CD4-positive, alpha-beta T cell treated with Interleukin-4 for 4 hours (primary cell): Measurements from ENCODE around the gene HDAC2.
"Not testable (repeated sequence)": the region's sequence is repeated elsewhere in the genome, so short reads cannot be mapped to it uniquely, and the experiment has no call there.

Experiments
- DNase-seq: peaks from one replicate; pipeline ENCODE4 v3.0.0-alpha.2; 2020

HDAC2 gene

GRCh38 chr6:113969888-113970804 lies 802 bp downstream of the HDAC2 start:
- DNase-seq: peak; percentile 36

DNA sequence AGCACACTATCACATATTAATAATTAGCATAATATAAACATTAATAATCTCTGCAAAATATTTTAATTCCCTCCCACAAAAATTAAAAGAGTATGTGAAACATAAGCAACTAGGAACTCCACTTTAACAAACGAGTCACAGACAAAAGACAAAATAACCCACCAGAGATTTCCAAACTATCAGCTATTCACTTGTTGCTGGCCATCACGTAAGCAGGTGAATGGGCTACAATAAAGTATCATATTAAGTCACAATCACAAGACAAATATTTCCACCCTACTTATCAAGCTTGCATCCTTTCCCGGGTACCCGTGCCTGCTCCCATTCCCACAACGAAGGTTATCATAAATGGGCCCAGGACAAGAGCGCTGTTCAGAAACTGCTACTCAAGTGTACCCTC lies 2.5 kb downstream of the HDAC2 start:
- no peak for DNase-seq

- no peak for DNase-seq
Measured at GRCh38 chr6:113967777-113968176, 3.2 kb downstream of the HDAC2 start.

GRCh38 chr6:113960795-113961194 lies 10.2 kb downstream of the HDAC2 start:
- no peak for DNase-seq

DNA sequence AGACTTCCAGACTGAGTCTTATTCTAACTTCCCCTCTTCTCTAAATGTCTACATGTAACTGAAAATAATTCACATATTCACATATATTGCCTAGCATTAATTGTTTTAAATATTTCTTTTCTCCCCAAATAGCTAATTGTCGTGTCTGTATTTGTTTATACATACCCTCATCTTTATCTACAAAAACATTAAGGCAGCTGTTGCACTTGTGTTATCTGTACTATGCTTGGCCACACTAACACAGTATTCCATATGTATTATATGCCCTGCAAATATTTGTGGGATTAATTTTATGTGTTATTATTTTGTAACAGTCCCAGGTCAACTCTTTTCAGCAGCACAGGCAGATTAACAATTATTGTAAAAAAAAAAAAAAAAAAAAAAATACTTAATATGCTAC lies 11.7 kb downstream of the HDAC2 start:
- no peak for DNase-seq

- DNase-seq: no peak
Measured at GRCh38 chr6:113954653-113955052, 16.3 kb downstream of the HDAC2 start.

DNA sequence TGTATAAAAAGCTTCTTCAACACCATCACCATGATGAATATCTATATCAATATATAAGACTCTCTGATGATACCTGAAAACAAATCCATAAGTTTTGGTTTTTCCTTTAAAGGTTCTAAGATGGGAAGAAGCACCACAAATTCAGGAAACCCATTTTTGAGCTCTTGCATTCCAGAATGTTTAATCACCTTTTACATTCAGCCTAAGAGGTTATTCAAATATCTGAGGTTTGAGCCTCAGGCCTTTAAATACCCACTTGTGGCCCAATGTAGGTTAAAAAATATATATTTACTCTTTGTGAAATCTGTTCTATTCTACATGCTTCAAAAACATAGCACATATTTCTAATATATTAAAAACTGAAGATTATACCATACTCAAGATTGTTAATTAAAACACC lies 17.6 kb downstream of the HDAC2 start:
- DNase-seq: no peak

GRCh38 chr6:113949499-113949898 lies 21.4 kb downstream of the HDAC2 start:
- no peak for DNase-seq

GRCh38 chr6:113944701-113945100 lies 26.2 kb downstream of the HDAC2 start:
- DNase-seq: no peak

DNA sequence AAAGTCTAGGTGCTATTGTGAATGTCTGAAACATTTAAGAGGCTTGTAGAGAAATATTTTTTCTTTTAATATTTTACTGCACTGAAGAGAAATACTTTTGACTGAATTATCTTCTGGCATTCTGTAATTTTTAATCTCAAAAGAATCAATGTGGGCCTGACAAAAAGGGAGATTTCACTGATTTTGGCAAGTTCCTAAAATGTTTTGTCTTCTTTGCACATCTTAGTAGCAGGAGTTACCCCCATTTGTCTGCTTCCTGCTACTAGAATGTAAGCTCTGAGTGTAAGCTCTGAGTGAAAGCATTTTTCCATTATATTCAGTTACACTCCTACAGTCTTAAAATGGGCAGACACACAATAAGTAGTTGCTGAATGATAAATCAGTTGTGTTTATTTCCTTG lies 31.1 kb downstream of the HDAC2 start:
- no peak for DNase-seq

DNA sequence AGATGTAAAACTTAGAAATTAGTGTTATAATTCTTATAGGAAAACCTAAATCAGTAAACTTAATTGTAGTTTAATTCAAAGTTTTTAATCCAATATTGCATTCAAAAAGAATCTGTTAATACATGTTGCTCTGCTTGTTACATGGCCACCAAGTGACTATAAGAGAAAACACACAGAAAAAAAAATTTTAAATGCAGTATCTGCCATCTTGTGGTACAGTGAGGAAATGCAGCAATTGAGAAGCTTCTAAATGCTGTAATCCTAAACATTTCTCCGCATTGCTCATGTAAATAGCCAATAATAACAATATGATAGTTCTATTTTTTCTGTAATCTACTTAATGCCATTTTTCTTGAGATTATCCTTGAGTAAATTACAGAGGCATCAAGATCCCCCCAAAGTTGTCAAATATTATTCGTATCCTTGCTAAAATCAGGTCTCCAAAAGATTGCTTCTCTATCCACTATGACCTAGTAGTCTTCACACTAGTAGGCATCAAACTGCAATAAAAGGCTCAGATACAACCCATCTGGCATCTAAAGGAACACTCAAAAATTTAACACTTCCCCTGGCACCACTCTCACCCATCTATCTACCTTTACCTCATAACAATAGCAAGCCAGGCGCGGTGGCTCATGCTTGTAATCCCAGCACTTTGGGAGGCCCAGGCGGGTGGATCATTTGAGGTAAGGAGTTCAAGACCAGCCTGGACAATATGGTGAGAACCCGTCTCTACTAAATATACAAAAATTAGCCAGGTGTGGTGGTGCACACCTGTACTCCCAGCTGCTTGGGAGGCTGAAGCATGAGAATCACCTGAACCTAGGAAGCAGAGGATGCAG lies 34.6 kb downstream of the HDAC2 start:
- peak; percentile 51 for DNase-seq

DNA sequence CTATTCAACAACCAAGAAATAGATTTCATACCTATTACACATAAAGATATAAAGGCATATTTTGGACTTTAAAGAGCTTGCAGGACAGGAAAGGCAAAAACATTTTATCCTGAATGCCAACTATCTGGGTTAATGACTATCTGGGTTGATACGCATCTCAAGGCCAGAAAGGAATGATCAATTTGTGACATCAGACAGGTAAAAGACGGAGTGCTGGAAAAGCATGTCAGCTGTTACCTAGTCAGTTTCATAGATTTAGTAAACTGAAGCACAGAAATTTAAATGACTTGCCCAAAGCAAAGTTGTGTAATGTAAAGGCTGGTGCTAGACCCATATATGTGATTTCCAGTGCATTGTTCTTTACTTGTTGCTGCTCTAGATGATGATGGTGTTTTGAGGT lies 36.8 kb downstream of the HDAC2 start:
- no peak for DNase-seq

- DNase-seq: not testable (repeated sequence)
Measured at GRCh38 chr6:113931907-113932306, 39.0 kb downstream of the HDAC2 start.

GRCh38 chr6:113930183-113930582 lies 40.8 kb downstream of the HDAC2 start:
- DNase-seq: no peak

- no peak for DNase-seq
Measured at GRCh38 chr6:113927001-113927400, 43.9 kb downstream of the HDAC2 start.

- no peak for DNase-seq
Measured at GRCh38 chr6:113925378-113925777, 45.6 kb downstream of the HDAC2 start.

- no peak for DNase-seq
Measured at GRCh38 chr6:113924312-113924723, 46.6 kb downstream of the HDAC2 start.

GRCh38 chr6:113923526-113923925 lies 47.4 kb downstream of the HDAC2 start:
- DNase-seq: no peak

DNA sequence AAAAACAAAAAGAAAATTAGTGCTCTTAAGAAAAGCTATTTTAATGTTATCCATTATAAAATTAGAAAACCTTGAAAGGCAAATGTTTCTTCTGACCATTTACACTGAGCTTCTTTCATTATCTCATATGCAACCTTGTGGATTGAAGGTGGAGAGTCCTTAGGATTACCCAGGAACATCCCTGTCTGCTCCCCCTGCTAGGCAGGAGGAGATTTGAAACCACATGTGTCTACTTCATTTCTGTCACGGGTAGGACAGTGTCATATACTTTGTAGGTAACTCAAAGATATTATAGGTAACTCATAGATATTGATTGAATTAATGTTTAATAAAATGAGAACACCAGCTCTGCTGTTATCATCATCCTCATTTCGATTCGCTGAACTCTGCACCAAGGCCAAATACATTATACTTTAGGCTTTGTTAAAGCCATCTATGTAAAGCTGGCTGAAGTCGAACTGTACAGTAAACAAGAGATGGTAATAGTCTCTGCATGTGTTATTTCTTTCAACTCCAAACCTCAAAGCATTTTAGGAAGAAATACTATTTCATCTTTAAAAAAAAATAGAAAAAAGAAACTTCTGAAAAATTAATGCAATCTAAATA lies 49.5 kb downstream of the HDAC2 start:
- DNase-seq: no peak

- DNase-seq: no peak
Measured at GRCh38 chr6:113920663-113921267, 50.2 kb downstream of the HDAC2 start.

DNA sequence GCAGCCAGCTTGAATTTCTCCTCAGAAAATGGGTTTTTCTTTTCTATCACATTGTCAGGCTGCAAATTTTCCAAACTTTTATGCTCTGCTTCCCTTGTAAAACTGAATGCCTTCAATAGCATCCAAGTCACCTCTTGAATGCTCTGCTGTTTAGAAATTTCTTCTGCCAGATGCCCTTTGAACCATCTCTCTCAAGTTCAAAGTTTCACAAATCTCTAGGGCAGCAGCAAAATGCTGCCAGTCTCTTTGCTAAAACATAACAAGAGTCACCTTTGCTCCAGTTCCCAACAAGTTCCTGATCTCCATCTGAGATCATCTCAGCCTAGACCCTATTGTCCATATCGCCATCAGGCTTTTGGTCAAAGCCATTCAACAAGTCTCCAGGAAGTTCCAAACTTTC lies 60.7 kb downstream of the HDAC2 start:
- DNase-seq: not testable (repeated sequence)

GRCh38 chr6:113909224-113909856 lies 61.6 kb downstream of the HDAC2 start:
- peak; percentile 57 for DNase-seq

DNA sequence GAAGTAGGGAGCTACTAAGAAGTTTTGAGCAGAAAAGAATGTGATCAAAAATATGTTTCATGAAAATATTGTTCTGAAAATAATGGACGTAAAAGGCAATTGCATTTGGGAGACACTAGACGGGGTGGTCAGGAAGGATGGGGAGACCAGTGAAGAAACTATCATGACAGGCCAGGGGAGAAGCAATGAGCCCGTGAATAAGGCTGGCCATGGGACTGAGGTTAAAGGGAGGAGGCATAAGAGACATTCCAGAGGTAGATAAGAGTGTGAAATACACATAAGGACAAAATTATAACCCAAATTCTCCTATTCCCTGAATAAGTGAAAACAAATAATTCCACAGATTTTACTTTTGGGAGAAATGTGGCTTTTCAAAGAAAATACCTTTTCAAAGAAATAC lies 62.1 kb downstream of the HDAC2 start:
- DNase-seq: no peak
